GM18511 (cell line): Measurements from ENCODE around the gene CPNE8.

Experiments
- ATAC-seq: cut with Tn5 transposase; IDR thresholded peaks from one replicate; pipeline ENCODE4 v1.9.1; 2021; ENCODE audit warnings: mild to moderate bottlenecking, moderate library complexity; ENCODE audit not compliant: unreplicated experiment

CPNE8 gene

DNA sequence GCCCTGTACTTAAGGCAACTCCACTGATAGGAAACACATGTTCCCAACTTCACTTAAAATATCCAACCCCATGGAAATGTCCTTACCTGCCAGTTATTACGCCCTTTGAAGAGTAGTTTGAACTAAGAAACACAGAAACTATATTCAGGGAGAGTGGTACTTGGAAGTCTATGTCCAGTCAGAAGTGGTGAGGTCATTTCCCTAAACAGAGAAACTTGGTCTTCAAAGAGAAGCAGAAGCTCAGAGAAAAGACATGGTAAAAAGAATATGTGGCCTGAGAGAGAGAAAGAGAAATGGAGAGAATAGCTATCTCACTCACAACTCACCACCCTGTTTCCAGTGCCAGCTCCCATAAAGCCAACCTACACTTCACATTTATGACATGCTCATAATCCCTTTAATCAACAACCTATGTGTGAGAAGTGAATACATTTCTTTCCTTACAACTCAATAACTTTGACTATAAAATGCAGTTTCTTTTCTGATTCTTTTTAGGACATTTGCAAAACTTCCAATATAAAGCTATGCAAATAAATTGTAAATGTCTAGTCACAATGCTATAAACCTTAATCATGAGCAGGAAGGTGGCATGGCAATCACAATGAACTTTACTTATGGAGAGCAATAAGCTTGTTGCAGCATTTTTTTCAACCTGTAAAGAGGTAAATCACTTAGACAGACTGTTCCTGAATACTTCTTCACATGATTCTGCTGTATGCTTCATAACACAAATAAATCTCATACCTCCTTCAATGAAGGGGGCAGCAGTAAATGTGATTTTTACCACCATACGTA lies 67.1 kb downstream of the CPNE8 start:
- no peak for ATAC-seq

DNA sequence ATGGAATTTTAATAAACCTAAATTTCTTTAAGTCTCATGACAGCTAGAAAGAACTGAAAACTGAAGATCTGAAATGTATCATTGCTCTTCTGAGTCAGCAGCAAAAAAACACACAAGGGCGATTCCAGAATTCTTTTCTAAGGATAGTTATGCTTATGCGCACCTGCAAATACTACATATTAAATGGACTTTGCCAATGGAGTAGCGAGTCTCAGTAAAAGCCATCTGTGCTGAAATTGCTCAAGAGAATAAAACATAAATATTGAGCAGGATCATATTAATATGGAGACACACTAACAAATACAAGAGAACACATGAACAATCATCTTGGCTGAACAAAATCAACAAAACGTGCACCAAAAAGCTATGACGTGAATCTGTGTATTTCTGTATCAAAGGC lies 73.7 kb downstream of the CPNE8 start:
- no peak for ATAC-seq

DNA sequence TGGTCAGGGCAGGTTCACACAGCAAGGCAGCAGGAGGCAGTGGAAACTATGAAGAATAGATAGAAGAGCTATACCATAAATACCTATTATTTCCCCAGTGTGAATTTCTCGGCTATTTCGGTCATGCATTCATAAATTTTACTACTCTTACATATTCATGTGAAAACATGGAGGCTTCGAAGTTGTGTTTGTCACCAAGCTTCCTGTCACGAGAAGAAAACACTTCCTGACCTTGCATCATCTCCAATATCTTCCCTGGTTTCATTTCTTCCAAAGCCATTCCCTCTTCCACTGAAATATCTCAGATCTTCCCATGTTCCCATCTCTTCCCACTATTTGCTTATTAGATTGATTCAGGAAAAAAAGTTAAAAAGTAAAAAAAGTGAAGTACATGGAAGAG lies 80.4 kb downstream of the CPNE8 start:
- no peak for ATAC-seq

DNA sequence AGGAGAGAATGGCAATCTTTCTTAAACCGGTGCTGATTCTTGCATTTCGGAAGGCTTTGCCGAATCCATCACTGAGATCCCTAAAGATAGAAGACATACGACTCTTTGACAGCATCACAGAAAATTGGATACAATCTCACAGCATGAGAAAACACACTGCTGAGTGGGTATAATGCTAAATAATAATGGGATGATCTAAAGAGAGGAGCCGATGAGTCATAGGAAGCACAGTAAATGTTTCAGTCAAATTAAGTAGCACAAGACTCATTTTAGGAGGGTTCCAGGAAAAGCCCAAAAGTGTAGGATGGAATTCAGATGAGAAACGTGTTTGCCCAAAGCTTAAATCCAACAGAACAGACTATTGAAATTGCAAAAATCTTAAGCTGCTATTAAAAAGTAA lies 81.7 kb downstream of the CPNE8 start:
- ATAC-seq = no peak

DNA sequence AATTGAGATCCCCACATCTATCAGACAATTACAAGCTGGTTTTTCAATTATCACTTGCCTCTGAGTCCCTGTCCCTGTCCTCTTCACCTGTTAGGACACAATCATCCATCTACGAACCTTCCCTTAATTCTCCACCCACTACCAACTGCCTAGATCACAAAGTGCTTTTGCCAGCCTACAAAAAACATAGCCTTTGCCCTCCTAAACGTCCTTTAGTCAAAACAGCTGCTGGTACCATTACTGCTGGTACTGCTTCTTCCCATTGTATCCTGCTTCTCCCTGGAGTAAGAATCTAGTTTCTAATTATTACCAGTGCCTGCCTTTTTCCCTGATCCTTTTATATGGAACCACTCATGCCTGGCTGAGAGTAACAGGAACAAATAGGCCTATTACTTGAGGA lies 82.1 kb downstream of the CPNE8 start:
- ATAC-seq = no peak

DNA sequence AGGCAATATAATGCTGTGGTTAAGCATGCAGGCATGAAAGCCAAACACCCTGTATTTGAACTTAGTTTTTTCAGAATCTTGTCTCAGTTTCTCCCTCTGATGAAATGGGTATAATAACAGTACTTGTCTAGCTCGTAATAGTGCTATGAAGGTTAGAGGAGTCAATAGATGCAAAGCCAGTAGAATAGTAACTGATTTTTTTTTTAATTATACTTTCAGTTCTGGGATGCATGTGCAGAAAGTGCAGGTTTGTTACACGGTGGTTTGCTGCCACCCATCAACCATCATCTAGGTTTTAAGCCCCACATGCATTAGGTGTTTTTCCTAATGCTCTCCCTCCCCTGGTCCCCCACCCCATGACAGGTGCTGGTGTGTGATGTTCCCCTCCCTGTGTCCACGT lies 87.4 kb downstream of the CPNE8 start:
- ATAC-seq = no peak

DNA sequence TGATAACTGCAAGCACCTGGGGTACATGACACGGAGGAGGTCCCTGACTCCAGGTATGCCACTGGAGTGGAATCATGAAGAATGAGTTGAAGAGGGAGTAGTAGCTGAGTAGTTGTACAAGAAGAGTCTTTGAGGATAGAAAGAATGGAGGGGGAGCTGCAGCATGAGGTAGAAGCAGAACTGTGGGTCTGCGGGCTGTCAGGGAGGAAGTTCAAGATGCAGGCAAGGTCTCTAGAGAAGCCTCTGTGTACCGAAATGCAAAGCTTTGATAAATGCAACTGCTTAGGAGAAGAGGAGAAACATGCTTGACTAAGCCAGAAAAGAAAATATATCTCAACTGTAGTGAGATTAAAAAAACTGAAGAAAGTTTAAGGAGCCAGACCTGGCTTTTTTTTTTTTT lies 91.5 kb downstream of the CPNE8 start:
- ATAC-seq = peak; percentile 52

DNA sequence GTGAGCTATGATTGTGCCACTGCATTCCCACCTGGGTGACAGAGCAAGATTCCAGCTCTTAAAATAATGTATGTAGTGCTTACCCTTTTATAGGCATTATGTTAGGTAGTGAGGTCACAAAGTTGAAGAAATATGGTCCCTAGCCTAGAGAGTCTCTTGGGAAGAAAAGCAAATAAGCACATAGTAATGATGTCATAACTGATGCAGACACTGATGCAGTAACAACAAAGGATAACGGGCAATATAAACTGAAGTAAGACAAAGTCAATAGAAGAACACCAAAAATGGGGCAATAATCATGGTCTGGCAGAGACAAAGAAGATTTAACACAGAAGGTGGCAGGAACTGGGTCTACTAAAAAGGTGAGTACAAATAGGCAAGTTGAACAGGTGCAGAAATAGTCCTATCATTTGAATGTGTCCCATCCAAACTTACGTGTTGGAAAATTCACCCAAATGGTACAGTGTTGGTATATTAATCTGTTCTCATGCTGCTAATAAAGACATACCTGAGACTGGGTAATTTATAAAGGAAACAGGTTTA lies 93.5 kb downstream of the CPNE8 start:
- ATAC-seq = no peak

DNA sequence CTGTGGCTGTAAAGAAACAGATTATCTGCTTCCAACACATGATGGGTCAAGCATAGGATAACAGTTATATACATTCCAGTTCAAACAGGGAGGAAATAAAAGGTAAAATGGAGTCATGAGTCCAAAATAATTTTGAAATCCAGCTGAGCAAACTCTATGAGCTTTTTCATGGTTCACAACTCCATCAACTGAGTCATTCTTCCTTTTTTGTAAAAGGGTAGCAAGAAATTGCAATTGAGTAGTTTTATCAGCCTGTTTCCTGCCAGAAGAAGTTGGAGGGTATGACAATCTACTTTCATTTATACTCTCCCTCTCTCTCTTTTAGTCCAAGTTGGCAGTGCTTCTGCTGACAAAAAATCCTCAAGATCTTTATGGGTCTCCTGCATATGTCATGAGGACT lies 95.6 kb downstream of the CPNE8 start:
- ATAC-seq = no peak

DNA sequence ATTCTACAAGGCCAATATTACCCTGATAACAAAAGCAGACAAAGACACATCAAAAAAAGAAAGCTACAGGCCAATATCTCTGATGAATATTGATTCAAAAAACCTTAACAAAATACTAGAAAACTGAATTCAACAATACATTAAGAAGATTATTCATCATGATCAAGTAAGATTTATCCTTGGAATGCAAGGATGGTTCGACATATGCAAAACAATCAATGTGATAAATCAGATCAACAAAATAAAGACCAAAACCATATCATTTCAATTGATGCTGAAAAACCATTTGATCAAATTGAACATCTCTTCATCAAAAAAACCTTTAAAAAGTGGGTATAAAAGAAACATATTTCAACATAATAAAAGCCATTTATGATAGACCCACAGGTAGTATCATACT lies 117.3 kb downstream of the CPNE8 start:
- no peak for ATAC-seq

DNA sequence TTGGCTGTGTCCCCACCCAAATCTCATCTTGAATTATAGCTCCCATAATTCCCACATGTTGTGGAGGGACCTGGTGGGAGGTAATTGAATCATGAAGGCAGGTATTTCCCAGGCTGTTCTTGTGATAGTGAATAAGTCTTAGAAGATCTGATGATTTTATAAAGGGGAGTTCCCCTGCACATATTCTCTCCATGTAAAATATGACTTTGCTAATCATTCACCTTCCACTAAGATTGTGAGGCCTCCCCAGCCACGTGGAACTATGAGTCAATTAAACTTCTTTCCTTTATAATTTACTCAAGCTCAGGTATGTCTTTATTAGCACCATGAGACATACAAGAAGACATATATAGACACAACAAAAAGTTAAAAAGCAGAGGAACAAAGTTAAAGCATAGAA lies 120.0 kb downstream of the CPNE8 start:
- no peak for ATAC-seq

DNA sequence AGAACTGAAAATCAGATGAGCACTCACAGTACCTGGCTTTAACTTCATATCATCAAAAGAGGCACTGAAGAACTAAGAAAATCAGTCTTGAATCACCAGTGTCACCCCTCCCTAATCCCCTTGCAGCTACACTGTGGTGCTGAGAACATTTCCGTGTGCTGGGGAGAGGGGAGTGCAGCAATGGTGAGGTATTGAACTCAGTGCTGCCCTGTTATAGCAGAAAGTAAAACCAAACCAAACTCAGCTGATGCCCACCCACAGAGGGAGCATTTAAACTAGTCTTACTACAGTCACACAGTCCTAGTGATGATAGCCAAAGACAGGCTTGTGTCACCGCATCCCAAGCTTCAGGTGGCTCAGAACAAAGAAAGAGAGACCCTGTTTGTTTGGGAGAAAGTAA lies 122.1 kb downstream of the CPNE8 start:
- ATAC-seq = peak; percentile 47

DNA sequence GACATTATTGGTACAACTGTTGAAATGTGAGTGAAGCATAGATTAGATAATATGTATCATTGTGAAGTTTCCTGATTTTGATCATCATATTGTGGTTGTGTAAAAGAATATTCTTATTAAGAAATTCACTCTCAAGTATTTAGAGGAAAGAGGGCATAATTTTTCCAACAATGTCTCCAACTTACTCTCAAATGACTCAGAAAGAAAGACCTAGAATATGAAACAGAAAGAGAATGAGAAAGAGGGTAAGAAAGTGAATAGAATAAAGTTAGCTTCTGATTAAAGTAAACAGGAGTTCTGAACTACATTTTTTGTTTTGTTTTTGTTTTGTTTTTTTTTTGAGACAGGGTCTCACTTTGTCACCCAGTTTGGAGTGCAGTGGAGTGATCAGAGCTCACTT lies 123.0 kb downstream of the CPNE8 start:
- ATAC-seq = peak; percentile 68

DNA sequence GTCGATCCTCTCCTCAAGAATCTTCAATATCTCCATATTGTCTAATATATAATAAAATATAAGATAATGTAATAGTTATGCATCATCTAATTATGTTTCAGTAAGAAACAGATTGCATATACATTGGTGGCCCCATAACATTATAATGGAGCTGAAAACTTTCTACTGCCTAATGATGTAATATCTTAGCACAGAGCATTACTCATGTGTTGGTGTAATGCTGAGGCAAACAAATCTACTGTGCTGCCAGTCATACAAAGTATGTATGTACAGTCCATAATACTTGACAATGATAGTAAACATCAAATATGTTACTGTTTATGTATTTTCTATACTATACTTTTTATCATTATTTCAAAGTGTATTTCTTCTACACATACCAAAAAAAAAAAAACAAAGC lies 128.7 kb downstream of the CPNE8 start:
- no peak for ATAC-seq

DNA sequence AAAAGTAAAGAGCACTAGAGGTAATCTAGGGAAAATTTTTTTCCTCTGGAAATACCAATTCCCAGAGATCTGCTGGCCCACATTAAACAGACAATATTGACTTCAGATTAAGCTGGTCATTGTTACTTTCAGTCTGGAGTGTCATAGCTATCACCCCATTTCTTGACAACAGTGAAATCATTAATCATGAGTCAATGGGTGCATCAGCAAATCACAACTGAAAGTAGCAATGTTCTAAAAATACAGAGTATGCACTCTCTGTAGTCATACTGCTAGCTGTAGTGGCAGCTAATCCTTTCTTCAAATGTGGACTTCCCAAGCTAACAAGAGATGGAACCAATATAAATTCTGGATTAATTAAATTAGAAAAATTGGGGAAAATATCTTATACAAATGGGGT lies 129.9 kb downstream of the CPNE8 start:
- ATAC-seq = peak; percentile 95

DNA sequence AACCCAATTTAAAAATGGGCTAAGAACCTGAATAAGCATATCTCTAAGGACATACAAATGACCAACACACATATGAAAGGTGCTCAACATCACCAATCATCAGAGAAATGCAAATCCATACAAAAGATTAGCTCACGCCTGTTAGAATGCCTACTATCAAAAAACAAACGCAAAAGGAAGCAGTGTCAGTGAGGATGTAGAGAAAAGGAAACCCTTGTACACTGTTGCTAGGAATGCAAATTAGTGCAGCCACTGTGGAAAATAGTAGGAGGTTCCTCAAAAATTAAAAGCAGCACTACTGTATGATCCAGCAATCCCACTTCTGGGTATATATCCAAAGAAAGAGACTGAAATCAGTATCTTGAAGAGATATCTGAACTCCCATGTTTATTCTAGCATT lies 133.0 kb downstream of the CPNE8 start:
- ATAC-seq = no peak

DNA sequence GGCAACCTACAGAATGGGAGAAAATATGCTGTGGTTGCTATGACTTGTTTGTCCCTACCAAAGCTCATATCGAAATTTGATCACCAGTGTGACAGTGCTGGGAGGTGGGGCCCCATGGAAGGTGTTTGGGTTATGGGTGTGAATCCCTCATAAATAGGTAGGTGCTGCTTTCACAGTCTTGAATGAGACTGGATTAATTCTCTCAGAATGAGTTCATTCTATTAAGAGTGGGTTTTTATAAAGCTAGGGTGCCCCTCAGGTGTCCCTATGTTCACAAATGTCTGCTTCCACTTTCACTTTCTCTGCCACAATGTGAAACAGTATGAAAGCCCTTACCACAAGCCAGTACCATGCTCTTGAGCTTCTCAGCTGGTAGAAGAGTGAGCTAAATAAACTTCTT lies 133.5 kb downstream of the CPNE8 start:
- ATAC-seq = peak; percentile 77

DNA sequence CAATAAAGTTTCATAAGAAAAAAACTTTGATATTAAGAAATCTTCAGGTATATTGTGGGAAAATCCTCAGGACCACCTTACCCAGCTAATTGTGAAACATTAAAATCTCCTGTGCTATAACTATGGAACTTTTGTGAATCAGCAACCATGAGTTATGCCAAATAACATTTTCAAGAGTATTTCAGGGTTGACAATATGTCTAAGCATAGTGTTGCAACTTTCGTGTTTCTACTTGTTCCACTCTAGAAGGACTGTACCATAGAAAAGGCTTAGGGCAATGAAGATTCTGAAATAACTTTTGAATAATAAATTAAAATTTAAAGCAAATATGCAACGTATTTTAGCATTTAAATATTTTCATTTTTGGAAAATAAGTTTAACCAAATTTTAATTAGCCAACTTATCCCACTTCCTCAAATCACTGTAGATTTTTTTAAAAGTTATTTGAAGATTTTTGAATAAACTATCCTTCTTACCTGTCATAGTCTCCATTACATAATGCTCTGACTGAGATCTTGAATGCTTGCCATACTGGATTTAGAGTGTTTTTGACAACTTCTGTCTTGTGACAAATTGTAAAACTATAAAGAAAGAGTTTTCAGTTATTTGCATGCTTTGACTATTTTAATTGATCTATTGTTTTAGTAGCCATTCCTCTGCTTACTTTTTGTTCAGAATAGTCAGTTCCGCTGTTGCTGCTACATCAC lies 143.6 kb downstream of the CPNE8 start:
- ATAC-seq = no peak

DNA sequence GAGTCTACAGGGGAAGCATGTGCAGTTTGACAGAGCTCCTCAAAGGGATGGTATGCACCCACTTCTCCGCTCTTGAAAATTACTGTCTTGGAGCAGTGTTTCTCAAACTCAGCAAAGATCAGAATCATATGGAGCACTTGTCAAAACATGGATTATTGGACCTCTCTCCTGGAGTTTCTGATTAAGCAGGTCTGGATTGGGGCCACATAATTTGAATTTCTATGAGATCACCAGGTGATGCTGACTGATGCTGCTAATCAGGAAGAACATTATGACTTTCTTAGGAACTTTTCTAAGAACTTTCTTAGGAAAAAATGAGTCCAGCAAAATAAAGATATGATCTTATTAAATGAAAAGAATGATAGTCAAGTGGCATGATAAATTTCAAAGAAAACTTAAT lies 144.3 kb downstream of the CPNE8 start:
- no peak for ATAC-seq

DNA sequence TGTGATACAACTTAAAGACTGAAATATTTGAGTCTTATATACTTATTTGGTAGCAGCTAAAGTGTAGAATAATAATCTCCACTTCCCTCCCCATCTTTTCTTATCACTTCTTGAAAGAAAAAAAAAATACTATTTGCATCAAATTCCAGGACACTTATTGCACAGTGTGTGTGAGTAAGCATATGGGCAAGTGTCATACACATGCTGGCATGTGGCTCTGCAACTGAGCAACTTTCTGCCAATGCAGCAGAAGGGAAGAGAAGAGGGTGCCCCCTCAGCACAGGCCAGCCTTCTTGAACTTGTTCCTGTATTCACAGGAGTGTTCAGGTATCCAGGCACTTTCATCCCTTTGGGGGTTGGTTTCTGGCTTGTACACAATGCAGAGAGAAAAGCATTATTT lies 145.8 kb downstream of the CPNE8 start:
- ATAC-seq = no peak

DNA sequence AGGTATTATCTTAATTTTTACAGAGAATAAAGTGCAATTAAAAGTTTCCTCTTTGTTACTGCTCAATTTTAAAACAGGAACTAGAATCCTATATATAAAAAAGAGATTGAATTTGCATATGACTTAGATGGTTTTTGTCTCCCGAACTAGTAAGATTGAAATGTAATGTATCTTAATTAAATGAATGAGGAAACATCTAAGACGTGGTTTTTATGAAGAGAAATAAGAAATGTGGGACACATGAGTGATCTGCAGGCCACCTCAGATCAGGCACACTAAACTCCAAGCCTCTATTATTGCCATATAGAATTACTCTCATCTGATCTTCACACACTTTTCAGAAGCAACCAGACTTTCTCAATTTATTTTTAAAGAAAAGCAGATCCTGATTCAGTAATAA lies 158.6 kb downstream of the CPNE8 start:
- ATAC-seq = no peak

DNA sequence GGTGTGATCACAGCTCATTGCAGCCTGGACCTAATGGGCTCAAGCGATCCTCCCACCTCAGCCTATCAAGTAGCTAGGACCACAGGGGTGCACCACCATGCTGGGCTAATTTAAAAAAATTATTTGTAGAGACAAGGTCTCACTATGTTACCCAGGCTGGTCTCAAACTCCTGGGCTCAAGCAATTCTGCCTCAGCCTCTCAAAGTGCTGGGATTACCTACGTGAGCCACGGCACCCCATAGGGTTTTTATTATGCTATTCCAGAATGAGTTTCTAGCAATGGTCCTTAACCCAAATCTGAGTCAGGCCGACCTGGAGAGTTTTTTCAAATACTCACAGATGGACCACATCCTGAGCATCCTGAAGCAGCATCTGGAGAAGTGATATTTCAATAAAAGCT lies 159.8 kb downstream of the CPNE8 start:
- no peak for ATAC-seq
